H1 (cell line): ENCODE results near the gene MFRP. TPM values are rescaled to one million over a fixed set of nuclear protein-coding genes. Genes with fewer than 3 reads are reported as not detected.

ENCODE experiments used
- CBX8 ChIP-seq: fragments of 300-800, 300-1000 bp; sonication (generic); IDR thresholded peaks from 2 replicates; pipeline ENCODE4 v1.7.1; 2016; ENCODE audit warnings: low read depth, low read length, borderline replicate concordance
- CTBP2 ChIP-seq: IDR thresholded peaks from 2 replicates; pipeline ENCODE4 v1.7.0; 2011; ENCODE audit warnings: borderline replicate concordance, mild to moderate bottlenecking, moderate library complexity, mixed read lengths, low read length; ENCODE audit not compliant: insufficient read depth, insufficient read length
- CTCF ChIP-seq, 3 experiments: IDR thresholded peaks; 1 replicate in 2 of 3; 2 replicates in 1 of 3; pipeline versions ENCODE4 v1.5.1 to v1.6.1; 2011; ENCODE audit warnings: low read length in 3 of 3, mild to moderate bottlenecking in 3 of 3, inconsistent platforms in 2 of 3, low read depth in 1 of 3, moderate library complexity in 1 of 3; ENCODE audit not compliant: insufficient read depth in 1 of 3; ENCODE audit errors: control extremely low read depth in 1 of 3
- RBBP5 ChIP-seq: IDR thresholded peaks from 2 replicates; pipeline ENCODE4 v1.7.1; 2012; ENCODE audit warnings: low read depth, mild to moderate bottlenecking, inconsistent platforms, low read length, moderate library complexity, borderline replicate concordance
- polyA plus RNA-seq, 7 experiments: library from polyadenylated mRNA; depleted of rRNA in 3 of 7; stranded (reverse) in 5 of 7; unstranded in 2 of 7; fragments of >200 nt in 5 of 7; fragments of 200-250 nt in 2 of 7; gene quantifications; 1 replicate in 5 of 7; 2 replicates in 1 of 7; 4 replicates in 1 of 7; pipeline versions ENCODE4 v1.2.1 to v1.2.3, GENCODE V29; 2011 to 2013; ENCODE audit warnings: missing spikeins in 2 of 7, mixed read lengths in 2 of 7
- total RNA-seq: library from RNA; stranded (reverse); fragmentation: NEBNext Ultra II Directional; extraction: Animal tissue kit (Norgen Biotek cat#: 25700); gene quantifications from 2 replicates; pipeline ENCODE4 v1.2.1, GENCODE V29; 2021

MFRP gene
- total and polyA plus RNA-seq, 2 of the 8 experiments (the other 6 are each of a cell fraction or from before 2014, with no cell fraction given) = 0.02 TPM; not detected in 1

GRCh38 chr11:119376197-119376847 is 29.8 kb upstream of the MFRP start (continued):
- TF ChIP-seq RBBP5 = no peak
- TF ChIP-seq CTBP2 = no peak
- TF ChIP-seq CBX8 = no peak
- TF ChIP-seq CTCF (IDR thresholded peaks at IDR 0.05; ENCODE audit: control extremely low read depth in 1 of 3, insufficient read depth in 1 of 3, low read depth in 1 of 3, low read length in 3 of 3) = no peak
